ENCODE measurements around the gene TMEM182.
A peak's percentile ranks its signal among the peaks of the same experiment; 100 is the strongest.

TMEM182 gene, protein sequence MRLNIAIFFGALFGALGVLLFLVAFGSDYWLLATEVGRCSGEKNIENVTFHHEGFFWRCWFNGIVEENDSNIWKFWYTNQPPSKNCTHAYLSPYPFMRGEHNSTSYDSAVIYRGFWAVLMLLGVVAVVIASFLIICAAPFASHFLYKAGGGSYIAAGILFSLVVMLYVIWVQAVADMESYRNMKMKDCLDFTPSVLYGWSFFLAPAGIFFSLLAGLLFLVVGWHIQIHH

GRCh38 chr2:102761763-102762162, at the start of gene TMEM182:
TSS of gene TMEM182 (plus strand) at chr2:102762031. CDS start at chr2:102762218, 187 bp downstream.
- no peak for DNase-seq (ENCODE audit: low read depth)
- no peak within 1 kb of the TSS for H3K4me3 ChIP-seq (ENCODE audit: low read depth, low read length)

GRCh38 chr2:102717308-102718018, 44.4 kb upstream of the TMEM182 start:
- H3K4me3 ChIP-seq (ENCODE audit: low read depth, low read length): no peak overlapping the region
- peak; percentile 40 for DNase-seq (ENCODE audit: low read depth)

- no peak for DNase-seq (ENCODE audit: low read depth)
- H3K4me3 ChIP-seq (ENCODE audit: low read depth, low read length): no peak overlapping the region
Measured at GRCh38 chr2:102718387-102719316, 43.2 kb upstream of the TMEM182 start.

- DNase-seq (ENCODE audit: low read depth): no peak
- H3K4me3 ChIP-seq (ENCODE audit: low read depth, low read length): no peak overlapping the region
Measured at GRCh38 chr2:102724016-102724490, 37.8 kb upstream of the TMEM182 start.

DNA sequence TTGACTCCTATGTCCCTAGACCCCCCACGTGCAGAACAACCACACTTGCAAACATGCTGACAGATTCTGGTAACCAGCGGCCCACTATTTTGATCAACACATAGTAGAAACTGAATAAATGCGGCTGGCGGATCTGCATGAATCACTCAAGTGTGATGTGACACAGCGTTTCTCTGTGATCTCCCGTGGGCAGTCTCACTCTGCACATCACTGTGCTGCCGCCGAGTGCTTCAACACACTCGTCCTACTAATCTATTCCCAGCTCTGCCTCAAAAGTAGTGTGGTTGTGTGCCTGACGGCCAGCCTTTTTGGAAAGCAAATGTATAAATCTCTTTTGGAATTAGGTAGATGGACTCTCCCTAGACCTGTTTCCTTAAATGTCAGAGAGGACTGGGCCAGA, 37.3 kb upstream of the TMEM182 start:
- H3K4me3 ChIP-seq (ENCODE audit: low read depth, low read length): no peak overlapping the region
- DNase-seq (ENCODE audit: low read depth): no peak

- no peak for DNase-seq (ENCODE audit: low read depth)
Measured at GRCh38 chr2:102726128-102727087, 35.4 kb upstream of the TMEM182 start.

DNA sequence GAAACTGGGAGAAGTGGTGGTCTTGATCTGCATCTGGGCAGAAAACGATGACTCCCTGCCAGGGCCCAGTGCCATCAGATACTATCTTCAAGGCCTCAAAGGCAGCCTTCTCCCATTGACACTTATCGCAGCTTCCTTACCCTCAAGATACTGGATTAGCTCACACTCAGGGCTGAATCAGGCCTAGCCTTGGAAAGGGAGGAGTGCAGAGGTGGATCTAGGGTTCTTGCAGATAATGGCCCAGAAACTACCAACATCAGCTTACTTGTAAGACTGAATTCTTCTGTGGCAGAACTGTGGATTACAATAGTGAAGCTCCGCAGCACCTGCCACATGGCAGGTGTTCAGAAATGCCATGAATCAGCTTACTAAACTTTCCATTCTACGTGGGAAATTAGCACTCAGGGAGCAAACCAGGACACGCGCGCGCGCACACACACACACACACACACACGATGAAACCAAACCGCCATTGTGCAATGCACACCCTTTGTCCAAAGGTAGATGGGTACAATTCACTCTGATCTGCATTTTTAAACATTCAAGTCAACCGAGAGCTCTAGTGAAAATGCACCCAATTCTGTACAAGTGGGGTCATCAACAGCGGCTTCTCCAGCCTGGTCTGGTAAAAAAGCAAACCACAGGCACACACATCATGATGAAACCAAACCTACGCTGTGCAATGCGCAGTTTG, 26.3 kb upstream of the TMEM182 start:
- DNase-seq (ENCODE audit: low read depth): no peak
- H3K4me3 ChIP-seq (ENCODE audit: low read depth, low read length): peak overlapping the region; percentile 88

More at GRCh38 chr2:102726128-102727087, 35.4 kb upstream of the TMEM182 start:
- H3K4me3 ChIP-seq (ENCODE audit: low read depth, low read length): no peak overlapping the region

DNA sequence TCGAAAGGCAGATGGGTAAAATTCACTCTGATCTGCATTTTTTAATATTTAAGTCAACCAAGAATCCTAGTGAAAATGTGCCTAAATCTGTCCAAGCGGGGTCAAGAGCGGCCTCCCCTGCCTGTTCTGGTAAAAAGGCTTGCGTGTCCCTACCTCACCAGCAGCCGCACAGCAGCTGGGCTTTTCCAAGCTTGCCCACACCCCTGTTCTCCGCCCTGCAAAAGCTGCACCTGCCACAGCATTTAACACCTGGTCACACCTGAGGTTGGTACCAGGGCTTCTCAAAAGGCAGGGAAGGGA, 25.8 kb upstream of the TMEM182 start:
- no peak for DNase-seq (ENCODE audit: low read depth)
- peak overlapping the region; percentile 88 for H3K4me3 ChIP-seq (ENCODE audit: low read depth, low read length)

DNA sequence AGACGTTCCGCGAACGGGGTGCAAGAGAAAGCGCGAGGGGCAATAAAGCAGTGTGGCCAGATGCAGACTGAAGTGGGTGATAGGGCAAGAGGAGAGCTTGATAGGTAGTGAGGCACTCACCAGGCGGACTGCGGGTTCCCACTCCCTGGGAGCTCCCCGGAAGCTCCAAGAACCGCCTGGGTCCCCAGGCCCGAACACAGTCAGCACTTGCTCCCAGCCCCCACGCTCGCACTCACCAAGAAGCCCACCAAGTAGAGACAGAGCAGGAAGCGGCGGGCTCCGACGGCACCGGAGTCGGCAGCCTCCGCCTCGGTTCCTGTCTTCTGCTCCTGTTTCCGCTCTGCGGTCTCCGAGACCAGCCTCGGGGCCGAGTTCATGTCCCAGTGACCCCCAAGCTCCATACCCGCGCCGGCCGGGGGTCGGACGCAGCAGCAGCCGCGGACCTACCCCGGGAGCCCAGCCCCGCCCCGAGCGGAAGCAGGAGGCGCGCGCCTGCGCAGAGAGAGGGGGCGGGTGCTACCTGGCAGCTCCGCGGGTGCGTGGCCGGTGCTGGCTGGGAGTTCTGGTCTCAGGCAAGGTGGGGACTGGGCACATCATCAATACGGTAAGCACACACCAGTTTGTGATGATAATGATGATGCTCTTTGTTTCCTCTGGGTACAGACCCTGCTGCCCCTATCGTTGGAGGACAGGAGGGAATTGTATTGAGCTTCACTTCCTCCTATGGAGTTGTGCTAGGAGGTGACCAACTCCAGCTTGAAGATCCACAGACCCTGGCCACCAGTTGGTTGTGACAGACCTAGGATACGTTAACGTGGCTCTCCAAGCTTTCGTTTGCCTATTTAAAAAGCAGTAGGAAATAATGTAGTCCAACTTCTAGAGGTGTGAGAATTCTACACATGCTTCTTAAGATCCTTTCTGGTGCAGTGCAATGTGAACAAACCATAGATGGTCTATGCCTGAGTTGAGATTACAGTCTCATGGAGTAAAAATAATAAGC, 25.1 kb upstream of the TMEM182 start:
- peak overlapping the region; percentile 88 for H3K4me3 ChIP-seq (ENCODE audit: low read depth, low read length)
- DNase-seq (ENCODE audit: low read depth): no peak

GRCh38 chr2:102737431-102737830, 24.4 kb upstream of the TMEM182 start:
- H3K4me3 ChIP-seq (ENCODE audit: low read depth, low read length): peak overlapping the region; percentile 88
- no peak for DNase-seq (ENCODE audit: low read depth)

DNA sequence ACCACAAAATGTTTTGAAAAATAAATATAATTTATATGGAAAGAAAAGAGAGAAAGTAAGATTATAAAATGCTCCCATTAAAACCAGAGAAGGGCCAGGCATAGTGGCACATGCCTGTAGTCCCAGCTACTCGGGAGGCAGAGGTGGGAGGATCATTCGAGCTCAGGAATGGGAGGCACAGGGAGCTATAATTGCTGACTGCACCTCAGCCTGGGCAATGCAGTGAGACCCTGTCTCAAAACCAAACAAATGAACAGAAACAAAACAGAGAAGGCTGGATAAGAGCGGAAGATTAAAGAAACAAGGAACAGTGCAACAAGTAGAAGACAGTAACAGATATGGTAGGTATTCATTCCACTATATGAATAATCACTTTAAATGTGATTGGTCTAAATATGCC, 18.6 kb upstream of the TMEM182 start:
- DNase-seq (ENCODE audit: low read depth): no peak
- H3K4me3 ChIP-seq (ENCODE audit: low read depth, low read length): no peak overlapping the region

DNA sequence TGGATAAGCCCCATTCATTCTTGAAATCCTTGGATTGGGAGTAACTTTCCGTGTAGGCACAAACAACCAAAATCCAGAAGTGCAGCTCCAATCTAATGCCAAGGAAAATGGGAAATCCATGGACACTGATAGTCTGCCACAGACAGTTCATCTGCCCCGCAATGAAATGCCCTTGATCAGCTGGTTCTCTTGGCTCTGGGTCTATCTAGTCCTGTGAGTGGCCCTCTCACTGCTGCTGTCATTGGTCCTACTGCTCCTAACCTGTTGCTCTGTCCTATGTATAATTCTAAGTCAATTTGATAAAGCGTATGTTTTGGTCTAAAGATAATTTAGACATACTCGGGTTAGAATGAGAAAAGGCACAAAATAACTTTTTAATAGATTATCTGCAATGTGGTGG, 13.7 kb upstream of the TMEM182 start:
- DNase-seq (ENCODE audit: low read depth): no peak
- H3K4me3 ChIP-seq (ENCODE audit: low read depth, low read length): no peak overlapping the region

DNA sequence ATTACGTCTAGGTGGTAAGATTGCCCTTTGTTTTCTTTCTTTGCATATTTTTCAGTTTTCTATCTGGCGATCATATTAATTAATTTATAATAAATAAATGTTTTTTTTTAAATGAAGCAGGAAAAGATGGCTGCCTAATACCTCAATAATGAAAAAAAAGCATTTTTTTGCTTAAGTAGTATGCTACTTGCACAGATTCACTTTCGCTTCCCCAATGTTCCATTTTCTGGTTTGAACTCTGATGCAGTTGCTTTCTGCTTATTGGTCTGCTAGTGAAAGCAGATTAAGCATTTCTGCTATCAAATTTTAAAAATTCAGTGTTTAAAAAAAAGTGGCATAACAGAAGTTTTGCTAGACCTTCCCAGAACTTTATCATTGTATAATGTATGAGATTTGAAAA, 11.9 kb upstream of the TMEM182 start:
- DNase-seq (ENCODE audit: low read depth): no peak
- H3K4me3 ChIP-seq (ENCODE audit: low read depth, low read length): no peak overlapping the region

GRCh38 chr2:102753563-102754159, 8.2 kb upstream of the TMEM182 start:
- no peak overlapping the region for H3K4me3 ChIP-seq (ENCODE audit: low read depth, low read length)
- no peak for DNase-seq (ENCODE audit: low read depth)

DNA sequence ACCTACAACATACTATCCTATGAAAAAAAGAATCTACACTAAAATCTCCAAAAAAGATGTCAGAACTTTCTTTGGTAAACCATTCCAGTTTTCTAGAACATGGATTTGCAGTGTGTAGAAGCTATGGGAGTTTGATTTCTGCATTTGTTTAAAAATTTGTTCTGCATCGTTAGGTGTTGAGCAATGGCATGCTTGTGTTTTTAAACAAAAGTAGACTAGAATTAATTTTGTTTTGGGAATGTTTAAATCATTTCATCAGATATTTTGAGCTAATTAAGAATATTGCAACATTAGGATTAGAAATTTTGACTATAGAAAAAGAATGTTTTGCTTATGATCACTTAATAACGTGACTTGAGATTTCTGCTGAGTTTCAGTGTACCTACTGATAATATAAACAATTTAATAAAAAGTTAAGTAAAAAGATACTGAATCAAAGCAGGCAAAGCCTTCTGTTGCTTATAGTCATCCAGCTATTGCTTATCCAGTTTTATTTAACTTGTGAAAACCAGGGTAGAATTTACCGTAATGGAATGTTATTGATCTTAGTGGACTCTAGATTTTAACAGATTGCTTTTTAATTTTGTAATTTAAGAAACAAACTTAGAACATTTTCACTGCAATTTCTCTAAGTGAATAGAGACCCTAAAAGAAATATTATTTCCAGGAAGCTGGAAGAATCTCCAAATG, 7.2 kb upstream of the TMEM182 start:
- no peak overlapping the region for H3K4me3 ChIP-seq (ENCODE audit: low read depth, low read length)
- no peak for DNase-seq (ENCODE audit: low read depth)

DNA sequence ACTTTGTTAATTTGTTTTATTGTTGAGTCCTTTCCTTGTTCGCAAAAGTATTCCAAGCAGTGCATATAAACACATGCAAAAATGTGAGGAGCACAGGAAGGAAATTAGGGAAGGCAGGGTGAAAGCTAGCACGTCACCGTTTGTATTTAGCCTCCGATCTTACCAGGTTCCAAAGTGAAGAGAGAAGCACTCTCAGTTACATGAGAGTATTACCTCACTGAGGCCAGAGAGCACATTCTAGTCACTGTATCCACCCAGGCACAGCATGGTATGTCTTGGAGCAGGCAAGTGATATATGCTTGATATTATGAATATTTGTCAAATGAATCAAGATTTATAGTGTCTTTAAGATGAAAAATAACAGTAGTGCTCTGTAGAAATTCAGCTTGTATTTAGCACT, 6.5 kb upstream of the TMEM182 start:
- DNase-seq (ENCODE audit: low read depth): no peak
- H3K4me3 ChIP-seq (ENCODE audit: low read depth, low read length): no peak overlapping the region
